GM19463 (cell line): Measurements from ENCODE around the gene MCTP1.

ENCODE experiments used
- ATAC-seq: cut with Tn5 transposase; IDR thresholded peaks from one replicate; pipeline ENCODE4 v1.9.1; 2021; ENCODE audit warnings: mild to moderate bottlenecking, moderate library complexity; ENCODE audit not compliant: unreplicated experiment

MCTP1 gene

GRCh38 chr5:94682814-94683520 is 601.9 kb downstream of the MCTP1 start:
- ATAC-seq, result no peak

- ATAC-seq, result no peak
Observed at GRCh38 chr5:94675965-94676618, 608.8 kb downstream of the MCTP1 start.

- no peak for ATAC-seq
Observed at GRCh38 chr5:94674490-94675382, 610.2 kb downstream of the MCTP1 start.

DNA sequence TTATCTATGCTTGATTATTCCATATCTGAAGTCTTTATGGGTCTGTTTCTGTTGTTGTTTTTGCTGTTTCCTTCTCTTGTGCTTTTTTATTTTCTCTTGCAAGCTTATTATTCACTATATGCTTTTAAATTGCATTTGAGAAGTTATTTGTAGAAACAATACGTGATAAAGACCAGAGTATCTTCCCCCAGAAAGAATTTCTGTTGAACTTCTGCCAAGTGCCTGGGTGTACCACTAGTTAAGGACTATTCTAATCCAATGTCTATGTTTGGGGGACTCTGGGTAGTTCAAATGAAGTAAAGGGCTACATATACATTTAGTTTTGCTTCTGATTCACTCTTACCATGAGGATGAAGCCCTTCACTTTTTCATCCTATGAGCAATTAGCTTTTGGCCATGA is 612.1 kb downstream of the MCTP1 start:
- ATAC-seq, result no peak

GRCh38 chr5:94670726-94671125 is 614.2 kb downstream of the MCTP1 start:
- no peak for ATAC-seq

DNA sequence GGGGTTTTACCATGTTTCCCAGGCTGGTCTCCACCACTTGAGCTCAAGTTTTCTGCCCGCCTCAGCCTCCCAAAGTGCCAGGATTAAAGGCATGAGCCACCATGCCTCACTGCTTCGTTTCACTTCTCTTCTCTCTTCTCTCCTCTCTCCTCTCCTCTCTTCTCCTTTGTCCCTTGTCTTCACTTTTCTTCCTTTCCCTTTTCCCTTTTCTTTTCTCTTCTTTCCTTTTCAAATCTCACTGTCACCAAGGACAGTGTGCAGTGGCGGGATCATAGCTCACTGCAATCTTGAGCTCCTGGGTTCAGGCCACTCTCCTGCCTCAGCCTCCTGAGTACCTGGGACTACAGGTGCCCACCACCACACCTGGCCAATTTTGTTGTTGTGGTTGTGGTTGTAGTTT is 617.0 kb downstream of the MCTP1 start:
- no peak for ATAC-seq

DNA sequence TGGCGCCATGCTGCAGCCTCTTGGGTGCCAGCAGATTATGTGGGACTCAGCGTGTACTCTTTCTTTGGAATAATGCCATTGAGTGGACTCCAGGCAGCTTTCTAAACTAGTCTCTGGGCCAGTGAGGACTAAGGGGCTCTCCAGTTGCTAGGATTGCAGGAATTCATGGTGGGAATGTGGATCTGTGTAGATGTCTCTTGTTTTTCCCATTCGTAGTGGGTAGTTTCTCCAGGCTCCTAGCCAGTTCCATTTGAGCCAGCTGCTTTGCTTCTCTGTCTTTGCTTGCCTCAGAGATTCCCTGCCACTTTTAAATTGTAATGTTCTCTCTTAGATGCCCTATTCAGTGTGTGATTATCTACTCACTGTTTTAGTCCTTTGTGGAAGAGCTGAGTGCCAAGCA is 623.8 kb downstream of the MCTP1 start:
- no peak for ATAC-seq

DNA sequence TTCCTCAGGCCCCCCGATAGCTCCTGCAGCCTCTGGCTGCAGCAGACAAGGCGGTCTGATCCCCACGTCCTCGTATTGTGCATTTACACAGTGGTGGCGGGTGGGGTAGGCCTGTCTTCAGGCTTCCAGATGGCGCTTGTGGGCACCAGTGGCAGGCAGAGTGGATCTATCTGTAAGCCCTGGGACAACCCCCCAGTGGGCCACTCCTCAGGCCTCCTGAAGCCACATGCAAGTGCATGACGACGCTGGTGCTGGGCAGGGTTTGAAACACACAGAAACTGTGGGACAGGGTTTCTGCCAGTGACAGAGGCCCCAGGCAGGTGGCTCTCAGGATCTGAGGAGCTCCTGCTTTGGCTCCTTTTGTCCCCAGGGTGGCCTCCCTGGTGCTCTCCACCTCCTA is 624.4 kb downstream of the MCTP1 start:
- ATAC-seq, result no peak

GRCh38 chr5:94658272-94658671 is 626.6 kb downstream of the MCTP1 start:
- ATAC-seq, result no peak
